Measurements from ENCODE around the gene DUOX1.
"Not testable (repeated sequence)": the region's sequence is repeated elsewhere in the genome, so short reads cannot be mapped to it uniquely, and the experiment has no call there.

DUOX1 gene

GRCh38 chr15:45129651-45130129, at the start of gene DUOX1, which contains the start of gene DUOXA1:
TSS of gene DUOX1 (plus strand) at chr15:45129994. CDS start at chr15:45131967, 1,973 bp downstream.
TSS of gene DUOXA1 (minus strand) at chr15:45129879. CDS start at chr15:45123014, 6,865 bp downstream.
- peak in 6 of 51 donors; percentile 2 to 35 (median 15) for DNase-seq

DNA sequence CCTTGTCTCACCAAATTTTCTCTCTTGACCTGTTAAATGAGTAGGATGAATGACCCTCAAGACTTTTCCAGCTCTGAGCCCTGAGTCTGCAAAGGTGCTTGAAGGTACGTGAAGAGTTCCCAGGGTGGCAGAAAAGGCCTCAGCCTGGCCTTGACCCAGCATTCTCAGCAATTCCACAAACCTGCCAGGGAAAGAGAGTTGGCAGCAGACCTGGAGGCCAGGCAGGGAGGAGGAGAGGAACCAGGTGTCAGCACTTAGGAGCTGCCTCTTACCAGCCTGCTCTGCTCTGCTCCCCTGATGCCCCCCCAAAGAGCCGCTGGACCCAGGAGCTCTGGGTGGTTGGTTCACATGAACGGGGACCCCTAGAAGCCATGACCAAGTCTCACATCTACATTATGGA, 49.2 kb upstream of the DUOX1 start:
- not testable (repeated sequence) for DNase-seq

GRCh38 chr15:45082412-45082811, 47.4 kb upstream of the DUOX1 start:
- not testable (repeated sequence) for DNase-seq

GRCh38 chr15:45083223-45083622, 46.6 kb upstream of the DUOX1 start:
- DNase-seq: no peak

DNA sequence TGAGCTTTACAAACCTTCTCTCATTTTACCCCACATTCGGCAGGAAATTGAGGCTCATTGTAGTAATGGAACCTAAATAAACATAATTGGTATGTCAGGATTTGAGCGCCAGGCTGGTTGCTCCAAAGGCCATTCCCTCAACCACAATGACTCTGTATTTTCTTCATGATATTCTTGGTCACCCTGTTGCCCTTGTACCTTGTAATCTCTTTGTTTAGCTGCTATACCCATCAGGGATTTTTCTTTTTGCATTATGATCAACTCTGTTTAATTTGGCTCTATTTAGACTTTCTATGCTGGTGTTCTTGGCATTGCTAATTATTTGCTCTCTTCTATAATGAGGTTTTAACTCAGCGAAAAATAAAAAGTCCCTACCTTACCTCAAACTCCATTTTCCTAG, 45.6 kb upstream of the DUOX1 start:
- no peak for DNase-seq

DNA sequence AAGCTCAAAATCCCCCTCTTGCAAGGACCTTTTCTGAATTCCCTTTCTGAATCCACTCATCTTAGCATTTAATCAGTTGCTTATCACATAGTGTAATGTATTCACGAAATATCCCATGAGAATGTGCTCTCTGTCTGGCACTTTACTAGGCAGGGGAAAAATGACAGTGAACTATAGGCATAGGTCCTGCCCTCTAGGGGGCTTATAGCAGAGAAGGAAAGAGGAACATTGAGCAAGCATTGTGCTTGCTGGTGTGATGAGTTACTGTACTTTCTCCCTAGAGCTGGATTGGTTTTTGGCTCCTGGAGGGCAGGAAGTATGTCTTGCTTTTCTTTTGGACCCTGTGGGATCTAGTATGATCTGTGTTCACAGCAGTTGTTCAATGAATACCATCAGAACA, 42.3 kb upstream of the DUOX1 start:
- no peak for DNase-seq

GRCh38 chr15:45088801-45089711, 40.7 kb upstream of the DUOX1 start:
- no peak for DNase-seq

DNA sequence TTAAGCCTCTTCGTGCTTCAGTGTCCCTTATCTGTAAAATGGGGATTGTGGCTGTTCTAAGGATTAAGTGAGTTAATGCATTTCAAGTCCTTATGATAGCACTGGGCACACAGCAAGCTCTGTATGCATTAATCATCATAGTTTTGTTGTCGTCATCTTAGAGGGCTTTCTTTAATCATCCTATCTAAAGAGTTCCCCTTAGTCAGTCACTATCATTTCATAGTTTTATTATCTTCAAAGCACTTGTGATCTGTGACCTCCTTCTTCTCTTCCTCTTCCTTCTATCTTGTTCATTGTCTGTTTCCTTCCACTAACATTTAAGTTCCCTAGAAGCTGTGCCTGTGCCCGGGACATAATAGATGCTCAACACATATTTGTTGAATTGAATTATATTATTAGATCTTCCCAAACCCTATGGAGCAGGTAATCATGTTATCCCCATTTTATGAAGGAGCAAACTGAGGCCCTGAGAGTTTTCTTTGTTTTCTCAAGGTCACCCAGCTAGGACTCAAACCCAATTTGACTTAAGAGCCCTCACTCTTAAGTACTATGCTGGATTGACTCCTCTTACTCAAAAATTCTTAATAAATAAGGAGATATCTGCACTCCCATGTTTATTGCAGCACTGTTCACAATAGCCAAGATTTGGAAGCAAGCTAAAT, 40.0 kb upstream of the DUOX1 start:
- no peak for DNase-seq

DNA sequence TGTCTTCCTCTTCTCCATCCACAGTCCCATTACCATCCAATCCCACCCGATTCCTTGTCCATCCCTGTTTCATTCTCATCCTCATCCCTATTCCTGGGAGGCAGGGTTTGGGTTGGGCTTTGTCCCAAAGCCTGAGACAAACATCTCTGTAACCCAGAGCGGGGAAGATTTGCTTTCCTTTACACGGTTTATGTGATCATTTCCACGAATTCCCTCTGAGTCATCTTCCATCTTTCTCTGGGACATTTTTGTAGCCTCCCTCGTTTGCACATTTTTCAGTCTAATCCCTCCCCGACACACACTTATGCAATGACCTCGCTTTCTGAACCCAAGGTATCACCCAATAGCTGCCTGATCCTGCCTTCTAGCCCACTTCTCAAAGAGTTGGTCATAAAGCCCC, 38.6 kb upstream of the DUOX1 start:
- no peak for DNase-seq

- DNase-seq: no peak
These were observed 38.2 kb upstream of the DUOX1 start for GRCh38 chr15:45091576-45091975.

- no peak for DNase-seq
These were observed 36.8 kb upstream of the DUOX1 start for GRCh38 chr15:45093013-45093412.

- no peak for DNase-seq
These were observed 36.0 kb upstream of the DUOX1 start for GRCh38 chr15:45093622-45094357.

- DNase-seq: no peak
These were observed 35.5 kb upstream of the DUOX1 start for GRCh38 chr15:45094358-45094730.

- DNase-seq: no peak
These were observed 34.1 kb upstream of the DUOX1 start for GRCh38 chr15:45095661-45096060.

- no peak for DNase-seq
These were observed 32.3 kb upstream of the DUOX1 start for GRCh38 chr15:45097466-45097865.

DNA sequence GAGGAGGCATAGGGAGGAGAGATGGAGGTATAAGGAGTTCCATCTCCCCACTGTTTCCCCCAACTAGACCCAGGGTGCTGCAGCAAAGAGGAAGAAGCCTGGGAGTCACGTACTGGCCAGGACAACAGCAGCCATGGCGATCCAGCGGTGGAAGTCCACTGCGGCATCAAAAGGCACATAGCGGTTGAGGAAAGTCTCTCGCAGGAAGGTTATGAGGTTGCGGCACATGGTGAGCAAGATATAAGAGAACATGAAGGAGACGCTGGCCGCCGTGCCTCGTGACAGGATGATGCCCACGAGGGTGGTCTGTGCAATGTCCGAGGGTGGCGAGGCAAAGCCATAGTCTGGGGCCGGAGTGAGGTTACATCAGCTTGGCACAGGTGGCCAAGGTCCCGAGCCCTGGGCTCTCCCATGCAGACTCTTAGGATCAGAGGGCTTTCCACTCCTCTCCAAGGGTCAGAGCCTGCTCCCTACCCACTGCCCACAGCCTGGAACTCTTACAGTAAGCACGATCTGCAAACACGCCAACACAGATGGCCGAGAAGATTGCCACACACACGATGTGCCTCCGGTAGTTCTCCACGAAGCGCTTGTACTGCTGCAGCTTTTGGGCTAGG, 30.1 kb upstream of the DUOX1 start:
- no peak for DNase-seq

- DNase-seq: no peak
These were observed 28.7 kb upstream of the DUOX1 start for GRCh38 chr15:45100884-45101625.

DNA sequence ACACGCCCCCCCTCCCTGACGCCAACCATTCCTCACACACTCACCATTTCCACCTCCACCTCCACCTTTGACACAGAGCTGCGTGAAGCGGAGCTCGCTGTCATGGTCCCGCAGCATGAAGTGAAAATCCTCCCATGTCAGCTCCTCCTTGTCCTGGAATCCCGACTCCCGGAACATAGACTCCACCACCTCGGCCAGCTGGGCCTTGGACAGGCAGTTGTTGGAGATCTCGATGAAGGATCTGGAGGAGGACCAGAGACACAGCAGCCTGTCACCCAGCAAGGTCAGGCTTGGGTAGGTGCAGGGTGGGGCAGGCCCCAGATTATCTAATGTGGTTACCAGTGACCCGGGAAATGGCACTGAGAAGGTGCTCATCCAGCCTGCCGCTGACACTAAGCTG, 28.0 kb upstream of the DUOX1 start:
- DNase-seq: no peak

- DNase-seq: no peak
These were observed 27.6 kb upstream of the DUOX1 start for GRCh38 chr15:45102226-45102625.

DNA sequence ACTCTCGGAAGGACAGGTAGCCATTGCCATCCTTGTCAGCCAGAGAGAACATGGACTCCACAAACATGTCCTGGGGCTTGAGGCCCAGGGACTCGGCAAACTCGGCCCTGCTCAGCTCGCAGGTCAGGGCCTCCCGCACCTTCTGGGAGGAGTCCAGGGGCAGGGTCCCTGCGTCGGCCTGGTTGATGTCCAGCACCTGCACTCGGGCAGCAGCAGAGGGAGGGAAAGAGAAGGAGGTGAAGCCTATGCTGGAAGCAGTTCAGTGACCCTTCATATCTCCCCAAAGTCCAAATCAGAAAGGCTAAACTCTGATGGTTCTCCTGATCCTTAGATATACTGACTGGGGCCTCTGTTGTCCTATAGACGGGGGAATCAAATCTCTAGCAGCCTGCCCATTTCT, 25.6 kb upstream of the DUOX1 start:
- DNase-seq: not testable (repeated sequence)

DNA sequence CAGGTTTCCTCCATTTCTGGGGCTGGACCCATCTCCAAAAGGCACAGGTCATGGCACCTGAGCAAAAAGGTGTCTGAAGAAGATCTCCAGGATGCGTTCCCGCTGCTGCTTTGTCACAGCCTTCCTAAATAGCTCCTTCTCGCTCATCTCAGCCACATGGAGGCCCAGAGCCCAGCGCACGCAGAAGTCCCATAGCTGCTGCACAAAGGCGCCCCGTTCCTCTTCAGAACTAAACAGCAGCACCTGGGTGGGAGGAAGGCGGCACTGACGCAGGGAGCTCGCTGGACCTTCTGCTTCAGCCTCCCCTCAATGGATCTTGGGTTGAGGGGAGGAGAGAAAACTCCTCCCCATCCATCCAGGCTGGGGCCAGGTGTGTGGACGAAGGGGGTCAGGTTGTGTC, 24.2 kb upstream of the DUOX1 start:
- no peak for DNase-seq
